ENCODE measurements around the gene CYBB.
"Not testable (repeated sequence)": the region's sequence is repeated elsewhere in the genome, so short reads cannot be mapped to it uniquely, and the experiment has no call there.

- TF ChIP-seq NR3C1 (IDR thresholded peaks at IDR 0.05); HOXA7 (CRISPR knock-in tag; IDR thresholded peaks at IDR 0.05); REST (IDR thresholded peaks at IDR 0.05); EP300 (IDR thresholded peaks at IDR 0.05); HOXB13 (CRISPR knock-in tag; IDR thresholded peaks at IDR 0.05; ENCODE audit: low read depth); CHD2 (IDR thresholded peaks at IDR 0.05; ENCODE audit: low read length, partially characterized antibody); MAX (IDR thresholded peaks at IDR 0.05); CBX8 (IDR thresholded peaks at IDR 0.05); SMC3 (IDR thresholded peaks at IDR 0.05): not testable (repeated sequence)
Observed at GRCh38 chrX:37768866-37769265, 11.0 kb upstream of the CYBB start.
